Suprapubic skin (tissue), 4 donors: ENCODE results near the gene MYZAP.

Source experiments
- POLR2A ChIP-seq, 2 donors: fragments of 450-650 bp; IDR thresholded peaks; one replicate each; pipeline ENCODE4 v1.6.1; 2017; ENCODE audit warnings: antibody characterized with exemption in 2 of 2, mild to moderate bottlenecking in 2 of 2, moderate library complexity in 2 of 2
- POLR2AphosphoS5 ChIP-seq, 3 donors: sonication (generic); formaldehyde crosslinking; IDR thresholded peaks; one replicate each; pipeline ENCODE4 v1.6.1; 2017; ENCODE audit warnings: antibody characterized with exemption in 3 of 3
- TF ChIP-seq, protein P1 (sequence below), 2 donors: fragments of 200-600 bp in 1 of 2; fragments of 450-650 bp in 1 of 2; sonication (generic) in 1 of 2; IDR thresholded peaks; one replicate each; pipeline ENCODE4 v1.5.1; 2016 to 2019; ENCODE audit warnings: antibody characterized with exemption in 2 of 2, mild to moderate bottlenecking in 1 of 2, moderate library complexity in 1 of 2

DNA sequence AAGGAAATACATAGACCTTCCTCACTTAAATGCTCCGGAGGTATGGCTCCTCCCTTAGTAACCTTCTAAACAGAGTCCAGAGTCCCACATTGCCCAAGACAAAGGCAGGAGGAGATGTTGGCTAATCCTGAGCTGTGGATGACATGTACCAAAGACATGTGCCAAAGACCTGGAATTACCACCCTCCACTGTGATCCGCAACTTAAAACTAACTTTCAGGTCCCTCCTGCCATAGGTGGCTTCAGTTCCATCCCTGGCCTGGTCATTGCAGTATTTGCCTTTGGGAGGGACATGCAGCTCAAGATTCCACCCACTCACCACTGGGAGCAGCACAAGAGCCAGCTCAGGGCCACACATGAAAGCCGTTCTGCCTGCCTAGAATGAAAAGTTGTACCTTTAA lies 28.0 kb downstream of the MYZAP start:
- TF ChIP-seq POLR2AphosphoS5 (IDR thresholded peaks at IDR 0.05) (no peak), POLR2A (IDR thresholded peaks at IDR 0.05) (no peak)
- TF ChIP-seq, protein P1, sequence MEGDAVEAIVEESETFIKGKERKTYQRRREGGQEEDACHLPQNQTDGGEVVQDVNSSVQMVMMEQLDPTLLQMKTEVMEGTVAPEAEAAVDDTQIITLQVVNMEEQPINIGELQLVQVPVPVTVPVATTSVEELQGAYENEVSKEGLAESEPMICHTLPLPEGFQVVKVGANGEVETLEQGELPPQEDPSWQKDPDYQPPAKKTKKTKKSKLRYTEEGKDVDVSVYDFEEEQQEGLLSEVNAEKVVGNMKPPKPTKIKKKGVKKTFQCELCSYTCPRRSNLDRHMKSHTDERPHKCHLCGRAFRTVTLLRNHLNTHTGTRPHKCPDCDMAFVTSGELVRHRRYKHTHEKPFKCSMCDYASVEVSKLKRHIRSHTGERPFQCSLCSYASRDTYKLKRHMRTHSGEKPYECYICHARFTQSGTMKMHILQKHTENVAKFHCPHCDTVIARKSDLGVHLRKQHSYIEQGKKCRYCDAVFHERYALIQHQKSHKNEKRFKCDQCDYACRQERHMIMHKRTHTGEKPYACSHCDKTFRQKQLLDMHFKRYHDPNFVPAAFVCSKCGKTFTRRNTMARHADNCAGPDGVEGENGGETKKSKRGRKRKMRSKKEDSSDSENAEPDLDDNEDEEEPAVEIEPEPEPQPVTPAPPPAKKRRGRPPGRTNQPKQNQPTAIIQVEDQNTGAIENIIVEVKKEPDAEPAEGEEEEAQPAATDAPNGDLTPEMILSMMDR (IDR thresholded peaks at IDR 0.05) = no peak
